HepG2 (cell line): Measurements from ENCODE around the gene CEP68. TPM values are rescaled to one million over a fixed set of nuclear protein-coding genes. Genes with fewer than 3 reads are reported as not detected.
A peak's percentile ranks its signal among the peaks of the same experiment; 100 is the strongest.

Experiments used
- BHLHE40 ChIP-seq: IDR thresholded peaks from 2 replicates; pipeline ENCODE4 v1.6.1; 2011; ENCODE audit warnings: low read length, improper control_type of control experiment
- CCAR2 ChIP-seq: fragments of 200-400 bp; formaldehyde crosslinking; optimal IDR thresholded peaks from 2 replicates; pipeline ENCODE3; 2018; ENCODE audit warnings: low read depth, mild to moderate bottlenecking, low read length, moderate library complexity
- JARID2 ChIP-seq: sonication (generic); formaldehyde crosslinking; IDR thresholded peaks from 2 replicates; pipeline ENCODE4 v1.8.1; 2023; ENCODE audit warnings: missing genetic modification reagents, inconsistent platforms; ENCODE audit not compliant: insufficient replicate concordance
- KDM5B ChIP-seq: sonication (generic); formaldehyde crosslinking; IDR thresholded peaks from 2 replicates; pipeline ENCODE4 v1.4.0; 2020; ENCODE audit warnings: missing genetic modification reagents, mild to moderate bottlenecking, borderline replicate concordance
- NR2C2 ChIP-seq: sonication (generic); formaldehyde crosslinking; IDR thresholded peaks from 2 replicates; pipeline ENCODE4 v1.4.0; 2020; ENCODE audit warnings: missing genetic modification reagents, mild to moderate bottlenecking, moderate library complexity, borderline replicate concordance
- PHB2 ChIP-seq: fragments of 450-650 bp; IDR thresholded peaks from 2 replicates; pipeline ENCODE4 v1.6.1; 2018; ENCODE audit not compliant: partially characterized antibody
- PHF5A ChIP-seq: IDR thresholded peaks from one replicate; pipeline ENCODE4 v1.6.1; 2018; ENCODE audit warnings: low read depth, missing genetic modification reagents; ENCODE audit not compliant: unreplicated experiment
- RFX5 ChIP-seq: IDR thresholded peaks from 2 replicates; pipeline ENCODE4 v1.6.1; 2011; ENCODE audit warnings: low read depth, low read length, improper control_type of control experiment
- SIN3B ChIP-seq: fragments of 150-350 bp; IDR thresholded peaks from 2 replicates; pipeline ENCODE4 v1.6.1; 2014; ENCODE audit warnings: low read length
- SMARCC2 ChIP-seq: fragments of 450-650 bp; IDR thresholded peaks from 2 replicates; pipeline ENCODE4 v1.6.1; 2017; ENCODE audit warnings: antibody characterized with exemption, mild to moderate bottlenecking
- XRCC5 ChIP-seq: fragments of 200-400 bp; formaldehyde crosslinking; optimal IDR thresholded peaks from 2 replicates; pipeline ENCODE3; 2017; ENCODE audit warnings: mild to moderate bottlenecking, low read length
- ZNF10 ChIP-seq: sonication (generic); formaldehyde crosslinking; IDR thresholded peaks from 2 replicates; pipeline ENCODE4 v1.4.0; 2020; ENCODE audit warnings: mild to moderate bottlenecking, low read depth, missing genetic modification reagents, borderline replicate concordance
- ZNF224 ChIP-seq: sonication (generic); formaldehyde crosslinking; IDR thresholded peaks from 2 replicates; pipeline ENCODE4 v1.5.0; 2020; ENCODE audit warnings: mild to moderate bottlenecking, missing genetic modification reagents
- ZNF33A ChIP-seq: sonication (generic); formaldehyde crosslinking; IDR thresholded peaks from 2 replicates; pipeline ENCODE4 v1.5.1; 2020; ENCODE audit warnings: missing genetic modification reagents, mild to moderate bottlenecking, moderate library complexity, borderline replicate concordance
- ZNF460 ChIP-seq: sonication (generic); formaldehyde crosslinking; IDR thresholded peaks from 2 replicates; pipeline ENCODE4 v1.5.1; 2020; ENCODE audit warnings: missing genetic modification reagents, mild to moderate bottlenecking, borderline replicate concordance
- ZNF577 ChIP-seq: sonication (generic); formaldehyde crosslinking; IDR thresholded peaks from 2 replicates; pipeline ENCODE4 v1.4.0; 2020; ENCODE audit warnings: mild to moderate bottlenecking, low read depth, missing genetic modification reagents, borderline replicate concordance
- polyA plus RNA-seq, 8 experiments: library from polyadenylated mRNA; depleted of rRNA in 3 of 8; stranded (reverse) in 7 of 8; unstranded in 1 of 8; fragments of >200 nt; fragmentation: Illumina TruSeq in 4 of 8; extraction: Trizol in 4 of 8; gene quantifications; 2 replicates each; pipeline versions ENCODE4 v1.2.1 to v1.2.3, GENCODE V29; 2011 to 2016; ENCODE audit warnings: low read depth in 4 of 8, missing spikeins in 1 of 8, mixed read lengths in 1 of 8; ENCODE audit not compliant: insufficient read depth in 1 of 8
- total RNA-seq, 5 experiments: library from RNA; depleted of rRNA; stranded (reverse); fragments of >200 nt; fragmentation: Illumina TruSeq; extraction: Trizol; gene quantifications; 2 replicates each; pipeline ENCODE4 v1.2.3, GENCODE V29; 2016; ENCODE audit warnings: low read depth in 1 of 5
- TF ChIP-seq, protein P1 (sequence below): sonication (generic); formaldehyde crosslinking; IDR thresholded peaks from 2 replicates; pipeline ENCODE4 v1.4.0; 2020; ENCODE audit warnings: missing genetic modification reagents, low read depth, mild to moderate bottlenecking, borderline replicate concordance
- TF ChIP-seq, protein P2 (sequence below): IDR thresholded peaks from 2 replicates; pipeline ENCODE4 v1.6.1; 2016; ENCODE audit warnings: mild to moderate bottlenecking
- TF ChIP-seq, protein P3 (sequence below): sonication (generic); formaldehyde crosslinking; IDR thresholded peaks from 2 replicates; pipeline ENCODE4 v1.8.0; 2022; ENCODE audit warnings: mild to moderate bottlenecking, missing genetic modification reagents, borderline replicate concordance
- TF ChIP-seq, protein P4 (sequence below): sonication (generic); formaldehyde crosslinking; conservative IDR thresholded peaks from 2 replicates; pipeline ENCODE4 v1.4.0; 2020; ENCODE audit warnings: missing genetic modification reagents

The CEP68 gene
- total and polyA plus RNA-seq, 2 of the 13 experiments (the other 11 are each of a cell fraction or from before 2014, with no cell fraction given): 5.7 to 9.3 TPM

DNA sequence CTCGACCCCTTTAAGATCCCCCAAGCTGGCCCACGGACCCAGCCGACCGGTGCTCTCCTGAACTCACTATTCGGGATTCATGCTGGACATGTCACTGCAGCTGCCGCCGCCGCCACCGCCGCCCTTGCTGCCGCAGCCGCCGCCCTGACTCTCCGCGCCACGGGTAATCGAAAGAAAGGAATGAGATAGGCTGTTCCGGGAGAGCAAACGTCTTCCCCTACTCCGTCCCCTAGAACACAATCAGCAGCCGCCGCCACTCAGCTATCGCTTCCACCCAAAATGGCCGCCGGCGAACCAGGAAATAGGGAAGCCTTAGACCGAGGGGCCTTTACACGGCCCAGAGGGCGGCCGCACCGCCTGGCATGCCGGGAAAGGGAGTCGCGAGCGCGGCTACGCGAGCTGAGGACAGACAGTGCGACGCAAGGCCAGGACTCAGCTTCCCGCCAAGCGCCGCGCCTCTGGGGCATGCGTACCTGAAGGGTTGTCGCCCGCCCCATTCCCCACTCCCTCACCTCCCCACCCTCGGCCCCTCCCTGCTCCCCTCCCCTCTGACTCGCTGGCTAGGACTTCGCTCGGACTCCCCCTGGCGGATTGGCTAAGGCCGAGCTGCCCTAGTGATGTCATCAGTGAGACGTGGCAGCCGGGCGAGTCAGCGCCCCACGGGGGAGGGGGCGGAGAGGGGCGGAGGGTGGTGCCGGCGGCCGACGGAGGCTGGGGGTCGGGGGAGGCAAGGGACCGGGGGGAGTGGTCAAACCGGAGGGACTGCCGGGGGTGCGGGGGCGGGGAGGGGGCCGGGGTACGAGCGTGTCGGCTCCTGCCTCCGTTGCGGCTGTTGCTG is 73.8 kb downstream of the CEP68 start, which contains the start of gene RAB1A (continued):
- TF ChIP-seq, protein P1, sequence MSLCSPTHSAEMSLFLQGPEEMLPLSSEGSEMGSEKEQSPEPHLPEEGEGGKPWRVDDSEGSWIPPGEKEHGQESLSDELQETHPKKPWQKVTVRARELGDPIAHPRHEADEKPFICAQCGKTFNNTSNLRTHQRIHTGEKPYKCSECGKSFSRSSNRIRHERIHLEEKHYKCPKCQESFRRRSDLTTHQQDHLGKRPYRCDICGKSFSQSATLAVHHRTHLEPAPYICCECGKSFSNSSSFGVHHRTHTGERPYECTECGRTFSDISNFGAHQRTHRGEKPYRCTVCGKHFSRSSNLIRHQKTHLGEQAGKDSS (CRISPR knock-in tag): peak; percentile 75; the same call in 1 of the 2 replicates
- peak; percentile 77 for TF ChIP-seq KDM5B (CRISPR knock-in tag)
- no peak for TF ChIP-seq ZNF577
- no peak; the same call in 1 of the 2 replicates for TF ChIP-seq RFX5
- peak; percentile 96 for TF ChIP-seq XRCC5
- no peak for TF ChIP-seq ZNF10 (CRISPR knock-in tag)
- TF ChIP-seq ZNF33A (CRISPR knock-in tag): no peak
- peak; percentile 95 for TF ChIP-seq NR2C2 (CRISPR knock-in tag)
- no peak for TF ChIP-seq SMARCC2
- TF ChIP-seq PHF5A (CRISPR knock-in tag): no peak
- TF ChIP-seq, protein P2, sequence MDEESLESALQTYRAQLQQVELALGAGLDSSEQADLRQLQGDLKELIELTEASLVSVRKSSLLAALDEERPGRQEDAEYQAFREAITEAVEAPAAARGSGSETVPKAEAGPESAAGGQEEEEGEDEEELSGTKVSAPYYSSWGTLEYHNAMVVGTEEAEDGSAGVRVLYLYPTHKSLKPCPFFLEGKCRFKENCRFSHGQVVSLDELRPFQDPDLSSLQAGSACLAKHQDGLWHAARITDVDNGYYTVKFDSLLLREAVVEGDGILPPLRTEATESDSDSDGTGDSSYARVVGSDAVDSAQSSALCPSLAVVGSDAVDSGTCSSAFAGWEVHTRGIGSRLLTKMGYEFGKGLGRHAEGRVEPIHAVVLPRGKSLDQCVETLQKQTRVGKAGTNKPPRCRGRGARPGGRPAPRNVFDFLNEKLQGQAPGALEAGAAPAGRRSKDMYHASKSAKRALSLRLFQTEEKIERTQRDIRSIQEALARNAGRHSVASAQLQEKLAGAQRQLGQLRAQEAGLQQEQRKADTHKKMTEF (CRISPR knock-in tag): peak; percentile 61
- no peak for TF ChIP-seq CCAR2
- TF ChIP-seq ZNF460 (CRISPR knock-in tag): no peak
- no peak for TF ChIP-seq JARID2 (CRISPR knock-in tag)
- TF ChIP-seq, protein P3, sequence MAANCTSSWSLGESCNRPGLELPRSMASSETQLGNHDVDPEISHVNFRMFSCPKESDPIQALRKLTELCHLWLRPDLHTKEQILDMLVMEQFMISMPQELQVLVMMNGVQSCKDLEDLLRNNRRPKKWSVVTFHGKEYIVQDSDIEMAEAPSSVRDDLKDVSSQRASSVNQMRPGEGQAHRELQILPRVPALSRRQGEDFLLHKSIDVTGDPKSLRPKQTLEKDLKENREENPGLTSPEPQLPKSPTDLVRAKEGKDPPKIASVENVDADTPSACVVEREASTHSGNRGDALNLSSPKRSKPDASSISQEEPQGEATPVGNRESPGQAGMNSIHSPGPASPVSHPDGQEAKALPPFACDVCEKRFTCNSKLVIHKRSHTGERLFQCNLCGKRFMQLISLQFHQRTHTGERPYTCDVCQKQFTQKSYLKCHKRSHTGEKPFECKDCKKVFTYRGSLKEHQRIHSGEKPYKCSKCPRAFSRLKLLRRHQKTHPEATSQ (CRISPR knock-in tag): no peak; the same call in 1 of the 2 replicates
- TF ChIP-seq PHB2: no peak
- TF ChIP-seq, protein P4, sequence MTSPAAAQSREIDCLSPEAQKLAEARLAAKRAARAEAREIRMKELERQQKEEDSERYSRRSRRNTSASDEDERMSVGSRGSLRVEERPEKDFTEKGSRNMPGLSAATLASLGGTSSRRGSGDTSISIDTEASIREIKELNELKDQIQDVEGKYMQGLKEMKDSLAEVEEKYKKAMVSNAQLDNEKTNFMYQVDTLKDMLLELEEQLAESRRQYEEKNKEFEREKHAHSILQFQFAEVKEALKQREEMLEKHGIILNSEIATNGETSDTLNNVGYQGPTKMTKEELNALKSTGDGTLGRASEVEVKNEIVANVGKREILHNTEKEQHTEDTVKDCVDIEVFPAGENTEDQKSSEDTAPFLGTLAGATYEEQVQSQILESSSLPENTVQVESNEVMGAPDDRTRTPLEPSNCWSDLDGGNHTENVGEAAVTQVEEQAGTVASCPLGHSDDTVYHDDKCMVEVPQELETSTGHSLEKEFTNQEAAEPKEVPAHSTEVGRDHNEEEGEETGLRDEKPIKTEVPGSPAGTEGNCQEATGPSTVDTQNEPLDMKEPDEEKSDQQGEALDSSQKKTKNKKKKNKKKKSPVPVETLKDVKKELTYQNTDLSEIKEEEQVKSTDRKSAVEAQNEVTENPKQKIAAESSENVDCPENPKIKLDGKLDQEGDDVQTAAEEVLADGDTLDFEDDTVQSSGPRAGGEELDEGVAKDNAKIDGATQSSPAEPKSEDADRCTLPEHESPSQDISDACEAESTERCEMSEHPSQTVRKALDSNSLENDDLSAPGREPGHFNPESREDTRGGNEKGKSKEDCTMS (CRISPR knock-in tag): 0 out of 2 replicates have a peak, but pooled peaks have one; percentile 74
- TF ChIP-seq SIN3B: peak; percentile 70; the same call in 1 of the 2 replicates
- TF ChIP-seq BHLHE40: no peak
- no peak for TF ChIP-seq ZNF224 (CRISPR knock-in tag)
